Uterus (tissue), 2 donors: ENCODE data around the gene CNPY1.

Source experiments
- POLR2A ChIP-seq, 2 donors: fragments of 450-650 bp; IDR thresholded peaks; one replicate each; pipeline ENCODE4 v1.6.1; 2016; ENCODE audit warnings: antibody characterized with exemption in 2 of 2, mild to moderate bottlenecking in 1 of 2, moderate library complexity in 1 of 2
- TF ChIP-seq, protein P1 (sequence below), 4 experiments: fragments of 200-600 bp in 2 of 4; fragments of 450-650 bp in 2 of 4; sonication (generic) in 2 of 4; IDR thresholded peaks; one replicate each; pipeline ENCODE4 v1.5.1; 2016 to 2019; ENCODE audit warnings: antibody characterized with exemption in 4 of 4, mild to moderate bottlenecking in 2 of 4, moderate library complexity in 1 of 4

GRCh38 chr7:155531681-155532080 lies 14.7 kb downstream of the CNPY1 start:
- TF ChIP-seq, protein P1, sequence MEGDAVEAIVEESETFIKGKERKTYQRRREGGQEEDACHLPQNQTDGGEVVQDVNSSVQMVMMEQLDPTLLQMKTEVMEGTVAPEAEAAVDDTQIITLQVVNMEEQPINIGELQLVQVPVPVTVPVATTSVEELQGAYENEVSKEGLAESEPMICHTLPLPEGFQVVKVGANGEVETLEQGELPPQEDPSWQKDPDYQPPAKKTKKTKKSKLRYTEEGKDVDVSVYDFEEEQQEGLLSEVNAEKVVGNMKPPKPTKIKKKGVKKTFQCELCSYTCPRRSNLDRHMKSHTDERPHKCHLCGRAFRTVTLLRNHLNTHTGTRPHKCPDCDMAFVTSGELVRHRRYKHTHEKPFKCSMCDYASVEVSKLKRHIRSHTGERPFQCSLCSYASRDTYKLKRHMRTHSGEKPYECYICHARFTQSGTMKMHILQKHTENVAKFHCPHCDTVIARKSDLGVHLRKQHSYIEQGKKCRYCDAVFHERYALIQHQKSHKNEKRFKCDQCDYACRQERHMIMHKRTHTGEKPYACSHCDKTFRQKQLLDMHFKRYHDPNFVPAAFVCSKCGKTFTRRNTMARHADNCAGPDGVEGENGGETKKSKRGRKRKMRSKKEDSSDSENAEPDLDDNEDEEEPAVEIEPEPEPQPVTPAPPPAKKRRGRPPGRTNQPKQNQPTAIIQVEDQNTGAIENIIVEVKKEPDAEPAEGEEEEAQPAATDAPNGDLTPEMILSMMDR (IDR thresholded peaks at IDR 0.05) = no peak
- no peak for TF ChIP-seq POLR2A (IDR thresholded peaks at IDR 0.05)
